ENCODE results near the gene TEAD1. TPM values are rescaled to one million over a fixed set of nuclear protein-coding genes. Genes with fewer than 3 reads are reported as not detected.
A peak's percentile ranks its signal among the peaks of the same experiment; 100 is the strongest.

TEAD1 gene
- total RNA-seq, 1 donor from 2014 or later = 27.1 TPM

GRCh38 chr11:12841946-12842630, 167.9 kb downstream of the TEAD1 start:
- peak; percentile 84 for DNase-seq

GRCh38 chr11:12842933-12843636, 168.9 kb downstream of the TEAD1 start:
- peak; percentile 95 for DNase-seq

DNA sequence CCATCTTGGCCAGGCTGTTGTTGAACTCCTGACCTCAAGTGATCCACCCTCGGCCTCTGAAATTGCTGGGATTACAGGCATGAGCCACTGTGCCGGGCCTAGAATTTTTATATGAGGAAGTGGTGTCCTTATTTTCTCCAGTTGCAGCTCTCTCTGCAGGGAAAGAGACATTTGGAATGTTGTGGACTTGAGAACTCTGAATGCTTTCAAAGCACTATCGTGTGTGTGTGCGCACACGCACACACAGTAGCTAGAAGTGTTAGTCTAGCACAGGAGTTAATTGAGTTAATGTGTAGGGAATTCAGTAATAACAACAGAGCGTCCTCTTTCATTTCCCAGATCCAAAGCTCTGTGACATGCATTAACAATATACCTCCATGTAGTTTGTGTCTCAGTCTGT, 170.9 kb downstream of the TEAD1 start:
- DNase-seq = no peak

- DNase-seq = peak; percentile 27
Measured at GRCh38 chr11:12845739-12846358, 171.6 kb downstream of the TEAD1 start.

GRCh38 chr11:12846786-12847615, 172.8 kb downstream of the TEAD1 start:
- peak; percentile 32 for DNase-seq

- no peak for DNase-seq
Measured at GRCh38 chr11:12848413-12848812, 174.2 kb downstream of the TEAD1 start.

GRCh38 chr11:12853325-12853651, 179.1 kb downstream of the TEAD1 start:
- DNase-seq = no peak

- no peak for DNase-seq
Measured at GRCh38 chr11:12853652-12854296, 179.6 kb downstream of the TEAD1 start.

DNA sequence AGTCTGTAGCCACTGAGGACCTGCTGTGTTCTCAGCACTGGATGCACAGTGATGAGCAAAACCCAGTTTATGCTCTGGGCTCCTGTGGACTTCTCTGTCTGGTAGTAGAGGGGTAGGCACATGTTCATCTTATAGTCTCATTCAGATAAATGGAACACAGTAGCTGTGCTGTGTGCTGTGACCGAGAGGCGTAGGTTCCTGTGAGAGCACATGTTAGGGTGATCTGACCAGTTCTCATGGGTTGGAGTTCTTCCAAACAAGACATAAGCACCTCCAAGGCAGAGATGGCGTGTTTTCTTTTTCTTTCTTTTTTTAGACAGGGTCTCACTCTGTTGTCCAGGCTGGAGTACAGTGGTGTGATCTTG, 180.1 kb downstream of the TEAD1 start:
- DNase-seq = no peak

GRCh38 chr11:12854829-12855228, 180.6 kb downstream of the TEAD1 start:
- no peak for DNase-seq

- no peak for DNase-seq
Measured at GRCh38 chr11:12856338-12856737, 182.1 kb downstream of the TEAD1 start.

GRCh38 chr11:12857572-12857971, 183.4 kb downstream of the TEAD1 start:
- DNase-seq = no peak

DNA sequence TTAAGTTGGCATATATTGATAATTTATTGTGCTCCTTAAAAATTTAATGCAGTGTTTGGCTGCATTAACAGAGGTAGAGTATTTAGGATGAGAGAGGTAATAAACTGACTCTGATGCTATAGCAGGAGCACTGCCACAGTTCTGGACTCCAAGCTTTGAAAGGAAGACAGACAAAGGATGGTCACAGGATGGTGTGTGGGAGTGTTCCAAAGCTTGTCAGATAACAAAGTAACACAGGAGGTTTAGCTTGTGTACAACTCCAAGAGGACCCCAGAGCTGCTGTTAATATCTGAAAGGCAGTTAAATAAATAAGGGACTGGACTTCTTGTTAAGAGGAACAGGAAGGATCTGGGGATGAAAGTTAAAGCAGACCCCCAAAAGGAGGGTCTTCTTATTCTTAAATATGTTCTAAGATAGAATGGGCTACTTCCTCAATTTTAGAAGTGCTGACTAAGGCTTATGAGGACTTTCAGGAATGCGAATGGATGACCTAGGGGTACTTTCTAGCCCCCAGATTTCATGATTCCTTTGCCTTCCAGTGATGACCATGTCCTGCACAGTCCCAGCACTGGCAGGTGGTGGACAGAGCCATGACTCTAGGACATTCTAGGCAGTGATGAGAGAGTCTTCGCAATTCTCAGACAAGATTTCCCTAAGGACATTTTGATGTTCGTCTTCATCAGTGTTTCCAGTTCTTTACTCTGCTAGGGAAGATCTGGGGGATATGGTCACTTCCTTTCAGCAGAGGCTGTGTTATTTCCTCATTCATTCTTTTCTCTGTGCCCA, 185.8 kb downstream of the TEAD1 start:
- DNase-seq = no peak

DNA sequence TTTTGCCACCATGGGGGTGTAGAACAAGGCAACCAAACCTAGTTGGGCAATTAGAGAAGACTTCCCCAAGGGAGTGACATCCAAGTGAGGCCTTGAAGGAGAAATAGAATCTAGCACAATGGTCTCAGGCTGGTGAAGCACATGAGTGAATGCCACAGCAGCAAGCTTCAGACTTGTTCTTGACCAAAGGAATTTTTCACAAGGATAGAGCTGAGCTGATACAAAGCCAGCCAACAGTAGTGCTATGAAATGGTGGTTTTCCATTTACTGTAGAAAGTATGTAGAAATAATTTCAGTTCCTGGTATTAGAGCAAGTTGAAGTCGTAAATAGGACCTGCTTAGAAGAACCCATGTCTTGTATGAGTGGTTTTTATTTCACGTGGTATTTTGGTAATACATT, 186.6 kb downstream of the TEAD1 start:
- DNase-seq = no peak

DNA sequence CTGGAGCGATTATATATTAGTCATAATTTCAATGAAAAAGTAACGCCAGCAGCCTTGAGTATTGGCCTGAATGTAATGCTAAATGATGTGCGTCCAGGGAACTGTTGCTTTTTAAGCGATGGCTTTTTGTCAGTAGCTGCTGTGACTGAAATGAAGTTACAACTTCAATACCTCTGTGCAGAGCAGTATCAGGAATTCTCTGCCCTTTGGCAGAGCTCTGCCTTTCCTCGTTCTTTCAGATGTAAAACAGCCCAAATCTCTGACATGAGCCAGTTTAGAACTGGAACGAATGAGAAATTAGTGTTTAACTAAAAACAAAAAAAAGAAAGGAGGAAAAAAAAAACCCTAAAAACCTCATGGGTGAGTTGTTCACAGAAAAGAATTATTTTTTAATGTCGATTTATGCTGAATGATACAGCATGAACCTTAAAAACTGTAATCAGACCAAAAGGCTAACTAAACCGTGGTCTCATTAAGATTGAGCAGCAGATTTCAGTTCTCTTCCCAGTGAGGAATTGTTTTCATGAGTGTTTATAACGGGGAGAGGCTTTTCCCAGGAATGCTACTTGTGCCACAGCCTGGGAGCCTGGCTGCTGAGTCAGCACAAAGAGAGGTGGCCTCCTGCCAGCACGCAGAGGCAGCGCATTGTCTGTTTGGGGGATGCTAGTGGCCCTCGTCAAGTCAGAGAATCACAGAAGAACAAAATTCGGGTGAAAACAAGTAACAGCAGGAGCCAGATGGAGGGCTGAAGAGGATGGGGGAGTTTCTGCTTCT, 188.7 kb downstream of the TEAD1 start:
- peak; percentile 79 for DNase-seq

DNA sequence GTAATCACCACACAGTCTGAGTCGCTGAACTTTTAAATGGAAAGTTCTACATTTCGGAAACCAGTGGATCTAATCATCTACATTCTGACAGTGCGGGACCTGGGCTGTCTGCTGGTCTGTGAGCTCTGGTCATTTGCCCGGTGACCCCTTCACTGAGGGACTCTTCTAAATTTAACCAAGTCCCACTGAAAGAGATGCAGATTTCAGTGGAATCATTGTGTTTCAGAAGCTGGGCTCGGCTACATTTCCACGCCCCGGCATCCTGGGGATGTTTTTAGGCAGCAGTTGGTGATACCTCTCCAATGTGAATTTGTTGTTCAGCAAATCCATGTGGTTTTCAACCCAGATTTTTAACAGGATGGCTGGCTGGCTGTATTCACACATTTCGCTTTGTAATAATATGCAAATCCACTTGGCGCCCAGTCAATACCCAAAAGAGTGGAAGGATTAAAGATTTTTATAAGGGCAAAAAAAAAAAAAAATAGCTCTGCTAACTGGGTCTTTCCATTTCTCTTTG, 189.4 kb downstream of the TEAD1 start:
- no peak for DNase-seq

- peak; percentile 98 for DNase-seq
Measured at GRCh38 chr11:12864316-12865156, 190.3 kb downstream of the TEAD1 start.

DNA sequence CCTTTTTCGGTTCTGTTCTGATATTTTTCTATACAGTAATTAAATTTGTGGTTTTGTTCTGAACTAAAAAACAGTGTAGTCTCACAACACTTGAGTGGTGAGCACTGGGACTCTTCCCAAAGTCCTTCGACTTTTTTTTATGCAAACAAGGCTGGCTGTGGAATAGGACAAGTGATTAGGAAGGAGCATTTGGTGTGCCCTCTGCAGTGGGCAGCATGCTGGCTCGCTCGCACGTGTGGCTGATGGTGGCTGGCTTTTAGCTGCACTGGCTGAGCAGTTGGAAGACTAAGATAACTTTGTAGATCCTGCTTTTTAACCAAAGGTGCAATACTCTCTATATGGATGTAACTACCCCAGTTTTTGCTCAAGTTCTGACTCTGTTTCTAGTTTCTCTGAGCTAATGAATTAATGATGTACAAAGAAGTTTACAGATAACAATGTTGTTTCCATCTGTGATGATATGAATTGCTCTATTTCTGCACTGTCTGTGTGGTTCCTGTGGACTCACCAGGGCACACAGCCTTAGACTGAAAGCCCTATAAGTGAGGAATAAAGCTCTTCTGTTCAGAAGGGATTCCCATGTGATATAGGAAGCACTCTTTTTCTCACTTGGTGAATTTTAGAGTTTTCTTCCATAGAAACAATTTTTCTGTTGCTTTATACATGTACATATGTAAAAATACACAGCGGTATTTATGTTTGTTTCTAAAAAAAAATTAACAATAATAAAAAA, 191.8 kb downstream of the TEAD1 start:
- DNase-seq = no peak

- DNase-seq = no peak
Measured at GRCh38 chr11:12867531-12867930, 193.3 kb downstream of the TEAD1 start.

Data from dermis blood vessel endothelial cell (primary cell).